ENCODE measurements around the gene SORL1. TPM values are rescaled to one million over a fixed set of nuclear protein-coding genes. Genes with fewer than 3 reads are reported as not detected.

SORL1 gene
- polyA plus RNA-seq, 3 donors: 52.5 to 61.9 (median 59.4) TPM

DNA sequence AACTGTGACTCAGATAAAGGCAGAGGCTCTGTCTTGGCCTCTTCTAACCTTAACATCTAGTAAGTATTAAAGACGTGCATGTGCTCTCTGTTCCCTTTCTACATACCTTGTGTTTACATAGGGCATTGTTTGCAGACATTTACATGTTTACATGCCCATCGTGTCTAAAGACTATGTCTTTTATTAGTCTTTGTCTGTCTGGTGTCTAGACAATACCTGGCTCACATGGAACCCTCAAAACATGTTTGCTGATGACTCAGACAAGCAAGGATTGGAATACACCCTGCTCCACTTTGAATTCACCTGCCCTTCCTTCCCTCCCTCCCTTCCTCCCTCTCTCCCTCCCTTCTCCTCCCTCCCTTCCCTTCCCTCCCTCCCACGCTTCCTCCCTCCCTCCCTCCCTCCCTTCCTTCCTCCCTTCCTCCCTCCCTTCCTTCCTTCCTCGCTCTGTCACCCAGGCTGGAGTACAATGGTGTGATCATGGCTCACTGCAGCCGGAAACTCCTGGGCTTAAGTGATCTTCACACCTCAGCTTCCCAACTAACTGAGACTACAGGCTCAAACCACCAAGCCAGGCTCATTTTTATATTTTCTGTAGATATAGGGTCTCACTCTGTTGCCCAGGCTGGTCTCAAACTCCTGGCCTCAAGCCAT is 24.4 kb downstream of the SORL1 start:
- Mint-ChIP-seq H3K27me3 (ENCODE audit: low read depth in 3 of 3) (peaks cover 0 to 2% (median 0%) of the 10 kb centered on the region in 3 donors), H3K27ac (peak overlapping the region in 2 of 7 donors; percentile 60 to 73), H3K9me3 (no peaks in the 10 kb centered on the region), H3K4me1 (peaks cover 33% of the 10 kb centered on the region), H3K36me3 (peaks cover 61 to 74% of the 10 kb centered on the region in 2 donors), H3K4me3 (no peak overlapping the region)
- peak overlapping the region in 1 of 2 donors; percentile 26 for H3K27ac ChIP-seq (ENCODE audit: low read depth in 1 of 2, low read length in 2 of 2)
- no peak for TF ChIP-seq CTCF (IDR thresholded peaks at IDR 0.05)
- H3K9me3 ChIP-seq (replicated peaks in 1 of 2; ENCODE audit: control insufficient read depth in 1 of 2, insufficient read depth in 1 of 2, low read length in 2 of 2): no peaks in the 10 kb centered on the region
- peaks cover 46 to 84% of the 10 kb centered on the region in 2 donors for H3K36me3 ChIP-seq (replicated peaks in 1 of 2; ENCODE audit: control insufficient read depth in 1 of 2, insufficient read depth in 2 of 2, low read length in 2 of 2)
- no peak overlapping the region for H3K9ac ChIP-seq (ENCODE audit: insufficient read depth, low read length, poor library complexity, severe bottlenecking)
- no peak overlapping the region for H3K4me3 ChIP-seq (replicated peaks in 1 of 3; ENCODE audit: low read depth in 2 of 3, low read length in 3 of 3)
- WGBS (ENCODE audit: insufficient coverage): no CpG with 5 or more reads among the region's 5 CpGs
- no peak for DNase-seq
- peaks cover 75% of the 10 kb centered on the region for H3K79me2 ChIP-seq (ENCODE audit: insufficient read depth, low read length)
- peaks cover 98% of the 10 kb centered on the region for H4K20me1 ChIP-seq (ENCODE audit: insufficient read depth, low read length)
- intact Hi-C loops (cut with micrococcal nuclease): no loop called here
- H3K27me3 ChIP-seq (ENCODE audit: control insufficient read depth in 2 of 2, insufficient read depth in 2 of 2, low read length in 2 of 2): no peaks in the 10 kb centered on the region
- peaks cover 18 to 22% of the 10 kb centered on the region in 2 donors for H3K4me1 ChIP-seq (ENCODE audit: control insufficient read depth in 1 of 2, insufficient read depth in 2 of 2, low read length in 2 of 2)
- H3K4me2 ChIP-seq (replicated peaks; ENCODE audit: extremely low read depth, low read length, poor library complexity, severe bottlenecking): no peak overlapping the region
- no peak overlapping the region for H2AFZ ChIP-seq (ENCODE audit: insufficient read depth, low read depth, low read length, poor library complexity, severe bottlenecking)

DNA sequence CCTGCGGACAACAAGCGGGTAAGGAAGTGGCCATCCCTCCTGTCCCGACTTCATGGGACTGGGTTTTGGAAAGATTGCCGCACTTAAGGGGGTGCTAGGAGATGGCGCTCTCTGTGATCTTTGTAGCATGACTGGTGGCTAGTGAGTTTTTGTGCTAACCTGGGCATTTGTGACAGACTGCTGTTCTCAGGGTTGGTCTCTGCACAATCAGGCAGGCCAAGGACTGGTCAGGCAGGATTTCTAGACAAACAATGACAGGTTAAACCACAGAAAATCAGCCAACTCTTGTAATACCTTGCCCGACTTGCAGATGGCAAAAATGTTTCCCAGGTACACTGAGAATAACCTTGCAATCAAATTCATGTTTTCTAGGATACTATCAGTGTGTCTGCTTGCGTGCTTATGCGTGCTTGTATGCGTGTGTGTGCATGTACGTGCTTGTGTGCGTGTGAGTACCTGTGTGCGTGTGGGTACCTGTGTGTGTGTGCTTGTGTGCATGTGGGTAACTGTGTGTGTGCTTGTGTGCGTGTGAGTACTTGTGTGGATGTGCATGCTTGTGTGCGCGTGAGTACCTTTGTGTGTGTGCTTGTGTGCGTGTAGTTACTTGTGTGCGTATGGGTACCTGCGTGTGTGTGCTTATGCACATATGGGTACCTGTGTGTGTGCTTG is 26.2 kb downstream of the SORL1 start:
- peaks cover 34 to 66% of the 10 kb centered on the region in 2 donors for H3K36me3 ChIP-seq (replicated peaks in 1 of 2; ENCODE audit: control insufficient read depth in 1 of 2, insufficient read depth in 2 of 2, low read length in 2 of 2)
- H3K9ac ChIP-seq (ENCODE audit: insufficient read depth, low read length, poor library complexity, severe bottlenecking): no peak overlapping the region
- H3K4me2 ChIP-seq (replicated peaks; ENCODE audit: extremely low read depth, low read length, poor library complexity, severe bottlenecking): no peak overlapping the region
- Mint-ChIP-seq H3K4me1 (peaks cover 45% of the 10 kb centered on the region), H3K27me3 (ENCODE audit: low read depth in 3 of 3) (peaks cover 0 to 2% (median 0%) of the 10 kb centered on the region in 3 donors), H3K27ac (peak overlapping the region in 1 of 7 donors; percentile 53), H3K9me3 (no peaks in the 10 kb centered on the region), H3K4me3 (no peak overlapping the region), H3K36me3 (peaks cover 45 to 64% of the 10 kb centered on the region in 2 donors)
- H3K27me3 ChIP-seq (ENCODE audit: control insufficient read depth in 2 of 2, insufficient read depth in 2 of 2, low read length in 2 of 2): no peaks in the 10 kb centered on the region
- peaks cover 98% of the 10 kb centered on the region for H4K20me1 ChIP-seq (ENCODE audit: insufficient read depth, low read length)
- no peak overlapping the region for H3K4me3 ChIP-seq (replicated peaks in 1 of 3; ENCODE audit: low read depth in 2 of 3, low read length in 3 of 3)
- WGBS (ENCODE audit: insufficient coverage): 95% methylated on average over 16 of the region's 18 CpGs
- H3K79me2 ChIP-seq (ENCODE audit: insufficient read depth, low read length): peaks cover 68% of the 10 kb centered on the region
- peaks cover 36 to 41% of the 10 kb centered on the region in 2 donors for H3K4me1 ChIP-seq (ENCODE audit: control insufficient read depth in 1 of 2, insufficient read depth in 2 of 2, low read length in 2 of 2)
- H3K27ac ChIP-seq (ENCODE audit: low read depth in 1 of 2, low read length in 2 of 2): no peak overlapping the region
- H2AFZ ChIP-seq (ENCODE audit: insufficient read depth, low read depth, low read length, poor library complexity, severe bottlenecking): no peak overlapping the region
- intact Hi-C loops (cut with micrococcal nuclease): no loop called here
- H3K9me3 ChIP-seq (replicated peaks in 1 of 2; ENCODE audit: control insufficient read depth in 1 of 2, insufficient read depth in 1 of 2, low read length in 2 of 2): no peaks in the 10 kb centered on the region
- DNase-seq: no peak
- no peak for TF ChIP-seq CTCF (IDR thresholded peaks at IDR 0.05)

Measured in CD14-positive monocyte (primary cell).